PFSK-1 (cell line): Measurements from ENCODE around the gene IGSF21.

Source experiments
- REST ChIP-seq, 2 experiments: IDR thresholded peaks; 2 replicates each; pipeline versions ENCODE4 v1.6.1 to v1.8.0; 2011 to 2012; ENCODE audit warnings: low read depth in 2 of 2, low read length in 2 of 2, control low read depth in 1 of 2, inconsistent platforms in 1 of 2, mild to moderate bottlenecking in 1 of 2, moderate library complexity in 1 of 2; ENCODE audit not compliant: insufficient read depth in 1 of 2
- TAF1 ChIP-seq: IDR thresholded peaks from 2 replicates; pipeline ENCODE4 v1.6.1; 2012; ENCODE audit warnings: low read length, control low read depth, borderline replicate concordance; ENCODE audit not compliant: insufficient read depth

- TF ChIP-seq REST (IDR thresholded peaks at IDR 0.05; ENCODE audit: insufficient read depth in 1 of 2, low read depth in 2 of 2, low read length in 2 of 2) (no peak), TAF1 (no peak)
Measured at GRCh38 chr1:18333220-18333619, 225.6 kb downstream of the IGSF21 start.
